Activated T-cell treated with anti-CD3 and anti-CD28 coated beads, Interleukin-2, amount 50 U/mL, for 4 hours (primary cell): Measurements from ENCODE around the gene ZNF616. TPM values are rescaled to one million over a fixed set of nuclear protein-coding genes. Genes with fewer than 3 reads are reported as not detected.
A peak's percentile ranks its signal among the peaks of the same experiment; 100 is the strongest.
"Not testable (repeated sequence)": the region's sequence is repeated elsewhere in the genome, so short reads cannot be mapped to it uniquely, and the experiment has no call there.

Experiments
- ATAC-seq, 2 donors: fragments of 200-7000 bp; cut with Tn5 transposase; one replicate each; pipeline ENCODE4 v1.10.0; 2021
- DNase-seq: peaks from one replicate; pipeline ENCODE4 v3.0.0-alpha.2; 2020
- H3K27me3 Mint-ChIP-seq: one replicate; pipeline ENCODE4 v1.8.0; 2021; ENCODE audit warnings: low read depth, mixed read lengths
- H3K36me3 Mint-ChIP-seq: one replicate; pipeline ENCODE4 v1.8.0; 2022; ENCODE audit warnings: mixed read lengths; ENCODE audit not compliant: insufficient read depth
- H3K4me1 Mint-ChIP-seq: one replicate; pipeline ENCODE4 v1.8.0; 2021; ENCODE audit warnings: low read depth, mixed read lengths
- H3K4me3 Mint-ChIP-seq: one replicate; pipeline ENCODE4 v1.8.0; 2021; ENCODE audit warnings: mild to moderate bottlenecking, moderate library complexity, mixed read lengths
- H3K9me3 Mint-ChIP-seq: one replicate; pipeline ENCODE4 v1.8.0; 2021; ENCODE audit warnings: mixed read lengths
- total RNA-seq, 3 donors: library from RNA; stranded (reverse); gene quantifications; one replicate each; pipeline ENCODE4 v1.2.1, GENCODE V29; 2021

The ZNF616 gene
- total RNA-seq, 3 donors from 2014 or later: 7.1 to 8.7 (median 7.2) TPM

DNA sequence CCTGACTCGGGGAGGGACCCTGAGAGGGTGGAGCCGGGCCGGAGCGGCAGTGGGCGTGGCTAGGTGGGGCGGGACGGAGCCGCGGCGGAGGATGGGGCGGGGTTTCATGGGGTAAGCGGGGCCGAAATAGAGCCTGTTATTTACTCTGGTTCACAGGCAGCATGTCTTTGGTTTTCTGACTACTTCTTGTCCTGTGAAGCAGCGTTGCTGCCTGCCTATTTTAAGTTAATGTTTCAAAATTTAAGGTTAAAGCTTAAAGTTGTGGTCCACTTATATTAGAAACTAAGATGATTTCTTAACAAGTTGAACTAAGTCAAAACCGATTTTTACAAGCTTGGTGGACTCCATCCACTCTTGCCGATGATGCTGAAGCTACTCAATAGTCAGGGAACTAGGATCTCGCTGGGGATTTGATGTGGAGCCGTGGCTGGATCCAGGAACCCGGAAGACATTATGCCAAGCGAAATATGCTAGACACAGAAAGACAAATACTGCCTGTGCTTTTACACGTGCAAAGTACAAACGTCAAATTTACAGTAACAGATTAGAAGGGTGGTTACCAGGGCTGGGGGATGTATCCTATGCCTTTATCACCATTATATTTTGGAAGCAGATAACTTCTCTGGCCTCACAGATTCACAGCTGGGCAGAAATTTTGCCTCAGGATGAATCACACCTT lies 433 bp upstream of the ZNF616 start:
- ATAC-seq (peak; percentile 98 to 99), DNase-seq (peak; percentile 98)
- Mint-ChIP-seq H3K9me3 (peaks cover 12% of the 10 kb centered on the region), H3K4me3 (peak overlapping the region; percentile 94), H3K4me1 (peaks cover 21% of the 10 kb centered on the region), H3K36me3 (peaks cover 5% of the 10 kb centered on the region), H3K27me3 (no peaks in the 10 kb centered on the region)

DNA sequence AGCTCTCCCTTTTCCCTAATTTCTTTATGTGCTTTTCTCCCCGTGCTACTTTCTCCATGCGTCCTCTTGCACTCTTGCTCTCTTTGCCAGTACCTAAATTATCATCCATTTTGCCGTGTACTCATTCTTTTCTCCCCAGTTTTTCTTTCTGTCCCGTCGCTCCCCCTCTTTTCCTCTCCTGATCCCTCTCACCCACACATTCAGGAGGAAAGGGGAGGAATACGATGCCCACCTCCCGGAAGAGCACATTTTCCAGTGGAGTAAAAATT lies 821 bp downstream of the ZNF616 start:
- Mint-ChIP-seq H3K27me3 (no peaks in the 10 kb centered on the region), H3K4me1 (peaks cover 23% of the 10 kb centered on the region), H3K9me3 (peaks cover 13% of the 10 kb centered on the region), H3K36me3 (peaks cover 14% of the 10 kb centered on the region), H3K4me3 (peak overlapping the region; percentile 94)
- ATAC-seq (no peak), DNase-seq (no peak)

DNA sequence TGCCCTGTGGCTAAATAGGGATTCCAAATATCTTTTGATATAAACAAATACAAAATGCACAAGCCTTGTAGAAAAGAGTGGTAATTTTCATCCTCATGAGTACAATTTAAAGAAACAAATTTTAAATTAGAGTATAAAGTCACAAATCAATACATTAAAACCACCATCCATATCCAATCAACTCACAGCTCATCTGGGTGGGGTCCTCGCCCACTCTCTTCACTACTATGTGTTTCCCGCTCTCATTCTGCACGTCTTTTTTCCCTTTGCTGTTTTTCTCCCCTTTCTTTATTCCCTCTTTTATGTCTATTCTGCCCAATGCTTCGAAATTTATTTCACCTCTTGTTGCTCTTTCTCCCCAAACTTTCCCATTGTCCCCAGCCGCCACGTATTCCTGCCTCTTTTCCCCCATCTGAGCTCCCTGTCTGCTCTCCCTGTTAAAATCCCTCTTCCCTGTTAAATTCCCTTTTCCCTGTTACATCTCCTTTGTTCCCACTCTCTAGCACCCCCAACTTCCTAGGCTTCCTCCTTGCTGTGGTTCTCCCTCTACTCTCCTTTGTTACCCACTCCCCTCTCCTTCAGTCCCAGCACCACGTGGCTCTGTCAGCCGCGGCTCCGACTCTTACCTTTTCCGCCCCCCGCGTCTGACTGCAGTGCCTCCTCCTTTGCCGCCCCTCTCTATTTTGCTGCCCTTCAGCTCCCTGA lies 1.3 kb downstream of the ZNF616 start:
- ATAC-seq (no peak), DNase-seq (peak; percentile 9)
- peak overlapping the region; percentile 94 for H3K4me3 Mint-ChIP-seq
- no peaks in the 10 kb centered on the region for H3K27me3 Mint-ChIP-seq
- H3K9me3 Mint-ChIP-seq: peaks cover 15% of the 10 kb centered on the region
- peaks cover 23% of the 10 kb centered on the region for H3K4me1 Mint-ChIP-seq
- H3K36me3 Mint-ChIP-seq: peaks cover 17% of the 10 kb centered on the region

DNA sequence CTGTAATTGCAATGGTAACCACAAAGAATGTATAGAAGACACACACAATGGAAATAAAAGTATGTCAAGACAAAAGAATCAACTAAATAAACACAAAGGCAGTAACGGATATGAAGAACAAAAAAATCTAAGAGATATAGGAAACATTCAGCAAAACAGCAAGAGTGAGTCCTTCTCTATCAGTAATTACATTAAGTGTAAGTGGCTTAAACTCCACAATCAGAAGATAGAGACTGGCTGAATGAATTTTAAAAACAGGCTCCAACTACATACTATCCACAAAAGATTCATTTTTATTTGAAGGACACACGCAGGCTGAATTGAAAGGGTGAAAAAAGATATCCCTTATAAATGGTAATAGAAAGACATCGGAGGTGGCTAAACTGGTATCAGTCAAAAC lies 19.5 kb downstream of the ZNF616 start:
- Mint-ChIP-seq H3K36me3 (peaks cover 90% of the 10 kb centered on the region), H3K27me3 (no peaks in the 10 kb centered on the region), H3K4me3 (no peak overlapping the region), H3K9me3 (peaks cover 63% of the 10 kb centered on the region), H3K4me1 (no peaks in the 10 kb centered on the region)
- DNase-seq: no peak
- no peak for ATAC-seq

DNA sequence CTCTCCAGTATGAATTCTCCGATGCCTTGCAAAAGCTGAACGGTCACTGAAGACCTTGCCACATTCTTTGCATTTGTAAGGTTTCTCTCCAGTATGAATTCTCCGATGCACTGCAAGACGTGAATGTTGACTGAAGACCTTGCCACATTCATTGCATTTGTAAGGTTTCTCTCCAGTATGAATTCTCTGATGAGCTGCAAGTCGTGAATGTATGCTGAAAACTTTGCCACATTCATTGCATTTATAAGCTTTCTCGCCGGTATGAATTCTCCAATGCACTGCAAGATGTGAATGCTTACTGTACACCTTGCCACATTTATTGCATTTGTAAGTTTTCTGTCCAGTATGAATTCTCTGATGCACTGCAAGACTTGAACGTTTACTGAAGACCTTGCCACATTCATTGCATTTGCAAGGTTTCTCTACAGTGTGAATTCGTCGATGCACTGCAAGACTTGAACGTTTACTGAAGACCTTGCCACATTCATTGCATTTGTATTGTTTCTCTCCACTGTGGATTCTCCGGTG lies 24.1 kb downstream of the ZNF616 start:
- no peak for DNase-seq
- no peak overlapping the region for H3K4me3 Mint-ChIP-seq
- no peak for ATAC-seq
- no peaks in the 10 kb centered on the region for H3K4me1 Mint-ChIP-seq
- peaks cover 75% of the 10 kb centered on the region for H3K9me3 Mint-ChIP-seq
- no peaks in the 10 kb centered on the region for H3K27me3 Mint-ChIP-seq
- H3K36me3 Mint-ChIP-seq: peaks cover 63% of the 10 kb centered on the region

DNA sequence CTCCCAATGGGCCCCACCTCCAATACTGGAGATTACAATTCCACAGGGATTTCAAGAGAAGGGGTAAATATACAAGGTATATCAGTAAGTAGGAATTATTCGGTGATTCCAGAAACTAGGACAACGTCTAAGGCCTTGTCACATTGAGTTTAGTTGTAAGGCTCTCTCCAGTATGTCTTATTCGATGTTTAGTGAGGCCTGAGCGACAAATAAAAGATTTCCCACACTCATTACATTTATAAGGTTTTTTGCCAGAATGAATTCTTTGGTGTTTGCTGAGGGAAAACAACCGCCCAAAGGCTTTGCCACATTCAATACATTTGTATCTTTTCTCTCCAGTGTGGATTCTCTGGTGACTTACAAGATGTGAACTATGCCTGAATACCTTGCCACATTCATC lies 25.0 kb downstream of the ZNF616 start:
- peaks cover 73% of the 10 kb centered on the region for H3K9me3 Mint-ChIP-seq

DNA sequence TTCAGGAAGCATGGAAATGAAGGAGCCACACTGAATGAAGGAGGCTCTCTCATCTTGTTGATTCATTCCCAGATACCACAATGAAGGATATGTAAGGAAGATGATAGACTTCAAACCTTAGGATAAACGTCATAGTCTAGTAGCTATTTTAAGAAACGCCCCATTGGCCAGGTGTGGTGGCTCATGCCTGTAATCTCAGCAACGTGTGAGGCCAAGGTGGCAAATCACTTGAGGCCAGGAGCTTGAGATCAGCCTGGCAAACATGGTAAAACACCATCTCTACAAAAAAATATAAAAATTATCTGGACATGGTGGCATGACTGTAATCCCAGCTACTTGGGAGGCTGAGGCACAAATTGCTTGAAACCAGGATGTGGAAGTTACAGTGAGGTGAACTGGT lies 27.1 kb downstream of the ZNF616 start:
- Mint-ChIP-seq H3K4me3 (no peak overlapping the region), H3K9me3 (peaks cover 68% of the 10 kb centered on the region), H3K4me1 (no peaks in the 10 kb centered on the region), H3K27me3 (no peaks in the 10 kb centered on the region), H3K36me3 (peaks cover 33% of the 10 kb centered on the region)
- DNase-seq (no peak), ATAC-seq (no peak)

More for the DNA sequence above, 25.0 kb downstream of the ZNF616 start:
- DNase-seq: no peak
- no peak for ATAC-seq
- Mint-ChIP-seq H3K36me3 (peaks cover 54% of the 10 kb centered on the region), H3K4me3 (no peak overlapping the region), H3K27me3 (no peaks in the 10 kb centered on the region), H3K4me1 (no peaks in the 10 kb centered on the region)

DNA sequence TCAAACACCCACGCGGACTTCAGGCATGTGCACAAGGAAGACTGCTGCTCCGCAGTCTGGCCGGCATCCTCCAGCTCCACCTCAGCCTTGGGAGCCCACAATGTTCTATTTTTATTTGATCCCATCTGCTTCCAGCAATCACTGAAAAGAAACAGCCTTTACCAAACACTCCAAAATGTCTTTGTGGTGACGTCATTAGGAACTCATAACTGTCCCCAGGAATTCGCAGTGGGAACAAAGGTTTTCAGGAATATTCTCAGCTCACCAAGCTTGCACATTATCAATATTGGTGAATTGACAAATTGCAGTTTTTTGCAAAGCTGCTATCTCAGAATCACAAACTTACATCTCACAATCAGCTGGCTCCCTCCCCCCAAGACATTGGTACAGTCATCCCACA lies 29.0 kb downstream of the ZNF616 start:
- Mint-ChIP-seq H3K4me1 (no peaks in the 10 kb centered on the region), H3K4me3 (no peak overlapping the region), H3K36me3 (peaks cover 21% of the 10 kb centered on the region), H3K9me3 (peaks cover 66% of the 10 kb centered on the region), H3K27me3 (no peaks in the 10 kb centered on the region)
- DNase-seq (no peak), ATAC-seq (no peak)

DNA sequence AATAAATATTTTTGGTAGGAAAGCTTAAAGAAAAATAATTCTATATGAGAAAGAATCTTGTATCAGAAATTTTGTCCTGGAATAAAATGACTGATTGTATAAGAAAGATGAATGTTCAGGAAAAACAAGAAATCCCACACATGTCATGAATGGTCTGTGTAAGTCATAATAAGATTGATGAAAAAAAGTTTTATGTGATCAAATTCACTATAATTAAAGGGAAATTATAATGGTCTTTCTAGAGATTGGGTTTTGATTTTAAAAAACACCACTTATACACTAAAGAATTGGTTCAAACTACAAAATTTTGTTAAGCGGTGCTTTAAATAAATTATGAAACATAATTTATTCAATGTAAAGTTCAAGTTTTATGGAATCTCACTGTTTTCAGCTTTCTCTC lies 37.0 kb downstream of the ZNF616 start:
- no peak overlapping the region for H3K4me3 Mint-ChIP-seq
- ATAC-seq (no peak), DNase-seq (no peak)
- peaks cover 5% of the 10 kb centered on the region for H3K36me3 Mint-ChIP-seq
- H3K4me1 Mint-ChIP-seq: no peaks in the 10 kb centered on the region
- peaks cover 36% of the 10 kb centered on the region for H3K9me3 Mint-ChIP-seq
- no peaks in the 10 kb centered on the region for H3K27me3 Mint-ChIP-seq

DNA sequence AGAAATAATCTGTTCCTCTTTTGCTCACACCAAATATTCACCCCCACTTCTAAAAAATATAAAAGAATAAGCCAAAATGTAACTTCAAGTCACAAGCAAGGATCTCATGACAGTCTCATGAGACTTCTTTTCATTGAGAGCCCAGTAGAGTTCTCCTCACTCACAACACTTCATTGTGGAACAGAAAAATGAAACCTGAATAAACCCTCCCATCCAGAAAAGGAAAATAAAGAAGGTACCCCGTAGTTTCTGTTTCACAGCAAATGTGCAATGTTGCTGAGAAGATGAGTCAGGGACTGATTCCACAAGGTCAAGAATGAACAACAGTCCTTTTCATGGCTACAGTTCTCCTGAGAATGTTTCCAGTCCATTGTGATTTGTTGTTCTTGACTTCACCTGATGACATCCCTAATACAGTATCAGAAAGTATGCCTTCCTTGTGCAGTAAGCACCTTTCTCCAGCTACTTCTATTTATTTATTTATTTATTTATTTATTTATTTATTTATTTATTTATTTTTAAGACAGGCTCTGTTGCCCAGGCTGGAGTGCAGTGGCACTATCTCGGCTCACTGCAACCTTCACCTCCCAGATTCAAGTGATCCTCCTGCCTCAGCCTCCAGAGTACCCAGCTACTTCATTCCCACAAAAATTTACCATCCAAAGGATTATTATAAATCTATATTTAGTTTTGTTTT lies 37.7 kb downstream of the ZNF616 start:
- Mint-ChIP-seq H3K4me3 (no peak overlapping the region), H3K27me3 (no peaks in the 10 kb centered on the region), H3K36me3 (peaks cover 2% of the 10 kb centered on the region), H3K9me3 (peaks cover 31% of the 10 kb centered on the region), H3K4me1 (no peaks in the 10 kb centered on the region)
- ATAC-seq (no peak), DNase-seq (no peak)

DNA sequence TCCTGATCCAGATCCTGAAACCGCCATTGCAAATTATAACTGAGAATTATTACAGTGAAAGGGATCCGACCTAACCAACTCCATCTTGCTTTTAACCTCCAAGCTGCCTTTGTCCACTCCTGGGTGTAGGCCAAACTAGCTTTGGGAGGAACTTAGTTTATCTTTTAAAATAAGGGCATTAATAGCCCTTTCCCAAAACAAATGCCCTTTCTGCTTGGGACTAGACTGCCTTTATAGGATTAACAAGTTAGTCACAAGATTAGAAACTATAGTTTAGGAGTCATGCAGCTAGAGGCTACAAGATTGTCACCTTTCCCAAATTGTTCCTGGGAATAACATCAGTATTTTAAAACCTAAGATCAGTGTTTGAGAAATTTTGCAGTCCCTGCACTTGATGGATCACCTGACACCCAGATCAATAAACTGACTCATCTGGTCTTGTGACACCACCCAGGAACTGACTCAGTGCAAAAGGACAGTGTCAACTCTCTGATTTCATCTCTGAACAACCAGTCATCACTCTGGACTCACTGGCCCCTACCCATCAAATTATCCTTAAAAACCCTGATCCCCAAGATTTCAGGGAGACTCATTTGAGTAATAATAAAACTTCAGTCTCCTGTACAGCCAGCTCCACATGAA lies 40.1 kb downstream of the ZNF616 start:
- H3K9me3 Mint-ChIP-seq: peaks cover 31% of the 10 kb centered on the region
- H3K36me3 Mint-ChIP-seq: peaks cover 2% of the 10 kb centered on the region
- no peaks in the 10 kb centered on the region for H3K27me3 Mint-ChIP-seq
- peaks cover 8% of the 10 kb centered on the region for H3K4me1 Mint-ChIP-seq
- no peak overlapping the region for H3K4me3 Mint-ChIP-seq
- ATAC-seq: no peak
- no peak for DNase-seq

DNA sequence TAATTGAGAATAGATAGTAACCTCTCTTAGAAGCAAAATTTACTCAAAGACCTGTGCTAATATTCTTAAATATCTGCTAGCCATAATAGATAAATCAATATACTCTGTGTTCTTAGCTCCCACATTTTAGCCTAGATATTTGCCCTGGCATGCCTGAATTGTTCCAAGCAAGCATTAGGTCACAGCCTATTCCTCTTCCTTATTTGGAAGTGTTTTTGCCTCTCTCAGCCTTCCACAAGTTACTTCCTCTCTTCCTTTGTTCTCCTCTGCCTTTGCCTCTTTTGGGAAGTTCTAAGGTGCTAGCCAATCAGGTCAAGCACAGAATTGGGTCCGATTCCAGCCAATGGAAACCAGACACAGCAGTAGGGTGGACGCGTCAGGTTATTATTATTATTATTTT lies 43.3 kb downstream of the ZNF616 start:
- peaks cover 40% of the 10 kb centered on the region for H3K9me3 Mint-ChIP-seq
- not testable (repeated sequence) for DNase-seq, H3K27me3 Mint-ChIP-seq, ATAC-seq
- peak overlapping the region; percentile 95 for H3K4me3 Mint-ChIP-seq
- peaks cover 32% of the 10 kb centered on the region for H3K4me1 Mint-ChIP-seq
- peaks cover 29% of the 10 kb centered on the region for H3K36me3 Mint-ChIP-seq

DNA sequence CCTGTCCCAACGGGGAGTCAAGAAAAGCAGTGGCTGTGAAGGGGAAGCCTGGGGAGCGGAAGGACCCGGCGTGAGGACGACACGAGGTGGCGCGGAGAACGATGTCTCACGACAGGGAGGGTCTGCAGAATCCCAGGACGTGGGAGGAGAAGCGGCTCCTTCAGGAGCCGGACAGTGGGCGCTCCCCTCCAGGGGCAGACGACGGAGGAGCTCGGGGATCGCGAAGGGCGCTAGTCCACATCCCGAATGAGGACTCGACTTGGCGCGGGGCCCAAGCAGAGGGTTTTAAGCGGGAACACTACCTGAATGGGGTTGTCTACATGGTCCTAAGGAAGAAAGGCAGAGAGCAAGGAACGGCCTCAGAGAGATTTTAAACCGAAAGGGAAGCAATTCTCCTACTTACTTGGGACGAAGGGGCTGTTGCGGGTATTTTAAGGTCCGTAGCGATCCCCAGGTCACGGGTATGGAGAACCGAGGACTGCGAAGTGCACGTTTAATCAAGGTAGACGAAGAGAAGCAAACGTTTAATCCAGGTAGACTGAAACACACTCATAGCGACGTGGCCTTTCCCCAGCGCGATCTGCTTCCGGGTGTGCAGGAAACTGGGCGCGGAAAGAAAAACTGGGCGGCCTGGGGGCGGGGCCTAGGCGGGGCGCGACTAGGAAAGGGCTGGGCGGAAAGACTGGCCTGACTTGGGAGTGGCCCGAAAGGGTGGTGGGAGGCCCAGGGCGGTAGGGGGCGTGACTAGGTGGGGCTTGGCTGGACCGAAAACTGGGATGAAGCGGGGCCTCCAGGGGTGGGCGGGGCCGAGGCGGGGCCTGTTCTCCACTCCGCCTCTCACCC lies 44.3 kb downstream of the ZNF616 start, which contains the start of gene ZNF841:
ZNF841 (minus strand) TSS at position 594 of the 843 bp plus-strand sequence. CDS start 10,964 bp downstream, outside the sequence.
- Mint-ChIP-seq H3K36me3 (peaks cover 39% of the 10 kb centered on the region), H3K4me1 (peaks cover 37% of the 10 kb centered on the region), H3K27me3 (no peaks in the 10 kb centered on the region), H3K4me3 (peak within 1 kb of the TSS; percentile 95), H3K9me3 (peaks cover 49% of the 10 kb centered on the region)
- peak; percentile 98 for ATAC-seq
- peak; percentile 80 for DNase-seq
